Measurements from ENCODE around the gene COL26A1.

- TF ChIP-seq, protein P1, sequence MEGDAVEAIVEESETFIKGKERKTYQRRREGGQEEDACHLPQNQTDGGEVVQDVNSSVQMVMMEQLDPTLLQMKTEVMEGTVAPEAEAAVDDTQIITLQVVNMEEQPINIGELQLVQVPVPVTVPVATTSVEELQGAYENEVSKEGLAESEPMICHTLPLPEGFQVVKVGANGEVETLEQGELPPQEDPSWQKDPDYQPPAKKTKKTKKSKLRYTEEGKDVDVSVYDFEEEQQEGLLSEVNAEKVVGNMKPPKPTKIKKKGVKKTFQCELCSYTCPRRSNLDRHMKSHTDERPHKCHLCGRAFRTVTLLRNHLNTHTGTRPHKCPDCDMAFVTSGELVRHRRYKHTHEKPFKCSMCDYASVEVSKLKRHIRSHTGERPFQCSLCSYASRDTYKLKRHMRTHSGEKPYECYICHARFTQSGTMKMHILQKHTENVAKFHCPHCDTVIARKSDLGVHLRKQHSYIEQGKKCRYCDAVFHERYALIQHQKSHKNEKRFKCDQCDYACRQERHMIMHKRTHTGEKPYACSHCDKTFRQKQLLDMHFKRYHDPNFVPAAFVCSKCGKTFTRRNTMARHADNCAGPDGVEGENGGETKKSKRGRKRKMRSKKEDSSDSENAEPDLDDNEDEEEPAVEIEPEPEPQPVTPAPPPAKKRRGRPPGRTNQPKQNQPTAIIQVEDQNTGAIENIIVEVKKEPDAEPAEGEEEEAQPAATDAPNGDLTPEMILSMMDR (IDR thresholded peaks at IDR 0.05; ENCODE audit: poor library complexity), result peak; percentile 98
- TF ChIP-seq EZH2 (IDR thresholded peaks at IDR 0.05; ENCODE audit: borderline replicate concordance) (no peak), EZH2phosphoT487 (IDR thresholded peaks at IDR 0.05; ENCODE audit: low read depth, severe bottlenecking, unreplicated experiment) (no peak)
Measured at GRCh38 chr7:101363734-101364374, 1.2 kb downstream of the COL26A1 start.
